Body of pancreas (tissue), 4 donors: Measurements from ENCODE around the gene NEMP2. TPM values are rescaled to one million over a fixed set of nuclear protein-coding genes. Genes with fewer than 3 reads are reported as not detected.

Experiments used
- ATAC-seq: fragments of 150-250 bp; one replicate; pipeline ENCODE4 v1.9.1; 2016
- DNase-seq, 4 donors: peaks; one replicate each; pipeline ENCODE4 v3.0.0-alpha.2; 2019
- H3K27ac ChIP-seq, 4 donors: fragments of 200-600 bp; sonication (generic); 1 replicate in 3 of 4; 2 replicates in 1 of 4; pipeline versions ENCODE4 v1.5.1 to v1.6.1; 2016 to 2019; ENCODE audit warnings: mild to moderate bottlenecking in 1 of 4, mixed read lengths in 1 of 4, moderate library complexity in 1 of 4
- H3K27me3 ChIP-seq, 2 donors: fragments of 200-600 bp; sonication (generic); one replicate each; pipeline ENCODE4 v1.6.0; 2016; ENCODE audit warnings: mild to moderate bottlenecking in 1 of 2
- H3K36me3 ChIP-seq, 2 donors: fragments of 200-600 bp; sonication (generic); replicated peaks in 1 of 2; 2 replicates each; pipeline ENCODE4 v1.5.1; 2016; ENCODE audit warnings: low read depth in 2 of 2; ENCODE audit not compliant: insufficient read depth in 1 of 2
- H3K4me1 ChIP-seq: fragments of 200-600 bp; sonication (generic); one replicate; pipeline ENCODE4 v1.6.0; 2016
- H3K4me3 ChIP-seq, 2 donors: fragments of 200-600 bp; sonication (generic); 1 replicate in 1 of 2; 2 replicates in 1 of 2; pipeline ENCODE4 v1.5.1; 2016 to 2019
- H3K9me3 ChIP-seq, 3 donors: fragments of 200-600 bp; sonication (generic); 1 replicate in 2 of 3; 2 replicates in 1 of 3; pipeline ENCODE4 v1.5.1; 2016
- POLR2A ChIP-seq, 3 donors: fragments of 450-650 bp; IDR thresholded peaks; one replicate each; pipeline ENCODE4 v1.6.1; 2016; ENCODE audit warnings: antibody characterized with exemption in 3 of 3, mild to moderate bottlenecking in 2 of 3
- WGBS, 2 donors: methylation state at CpG; one replicate each; pipeline ENCODE4 v1.1.5; 2017; 5-methylcytosine and 5-hydroxymethylcytosine counted together
- intact Hi-C: fragments of 100-400 bp; cut with DNase I; formaldehyde crosslinking; loops from one replicate; pipeline ENCODE4 v1.15.1; 2023
- total RNA-seq, 2 donors: library from RNA; depleted of rRNA; stranded (reverse); fragments of >200 nt; gene quantifications; one replicate each; pipeline ENCODE4 v1.1.0, GENCODE V29; 2016
- TF ChIP-seq, protein P1 (sequence below), 7 experiments: fragments of 450-650 bp in 4 of 7; fragments of 200-600 bp in 3 of 7; sonication (generic) in 3 of 7; IDR thresholded peaks; one replicate each; pipeline ENCODE4 v1.5.1; 2016 to 2019; ENCODE audit warnings: antibody characterized with exemption in 7 of 7

Gene NEMP2
- total RNA-seq, 2 donors from 2014 or later, result 3.0 to 3.9 TPM

- no peak for TF ChIP-seq POLR2A (IDR thresholded peaks at IDR 0.05)
- H3K9me3 ChIP-seq, result no peaks in the 10 kb centered on the region
- no peaks in the 10 kb centered on the region for H3K27me3 ChIP-seq
- H3K4me1 ChIP-seq, result peaks cover 3% of the 10 kb centered on the region
- intact Hi-C loops, result no loop called here
- no peak for DNase-seq
- no peaks in the 10 kb centered on the region for H3K36me3 ChIP-seq
- no peak overlapping the region for H3K4me3 ChIP-seq
- no peak for ATAC-seq
- 11% methylated on average over 1 of the region's 1 CpG; no CpG with 5 or more reads in 1 of the 2 donors for WGBS, 2 donors
- H3K27ac ChIP-seq, result no peak overlapping the region
Observed at GRCh38 chr2:190528521-190529001, 6.0 kb downstream of the NEMP2 start.

DNA sequence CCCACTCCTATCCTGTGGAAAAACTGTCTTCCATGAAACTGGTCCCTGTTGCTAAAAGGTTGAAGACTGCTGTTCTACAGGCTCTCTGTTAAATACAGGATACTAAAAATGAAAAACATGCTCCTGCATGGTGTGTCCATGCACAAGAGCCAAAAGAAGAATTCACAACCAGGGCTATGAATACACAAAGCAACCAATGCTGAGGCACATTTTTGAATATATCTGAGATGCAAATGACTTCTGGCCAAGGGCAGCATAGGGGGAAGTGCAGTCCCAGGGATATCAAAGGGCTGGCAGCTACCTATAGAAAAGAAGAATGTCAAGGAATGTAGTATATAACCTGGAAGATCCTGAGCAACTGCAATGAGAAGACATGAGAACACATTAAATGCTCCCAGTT lies 6.6 kb downstream of the NEMP2 start:
- intact Hi-C loops, result no loop called here

DNA sequence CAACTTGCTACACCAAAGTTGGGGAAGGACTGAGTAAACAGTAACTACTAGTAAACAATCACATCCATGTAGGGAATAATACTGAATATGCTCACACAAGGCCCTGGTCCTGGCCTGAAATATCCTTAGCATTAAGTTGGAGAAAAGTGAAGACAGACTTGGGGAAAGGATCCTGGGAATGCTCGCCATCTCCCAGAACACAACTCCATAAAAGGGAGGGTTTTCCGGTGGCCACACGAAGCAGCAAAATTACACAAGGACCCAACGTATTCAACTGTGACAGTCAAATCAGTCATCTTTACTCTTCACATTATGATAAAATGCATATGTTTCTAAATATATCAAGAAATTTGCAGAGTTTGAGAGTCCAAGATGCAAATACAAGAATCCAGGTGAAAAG lies 7.3 kb downstream of the NEMP2 start:
- Histone ChIP-seq H3K4me3 (no peak overlapping the region), H3K36me3 (no peaks in the 10 kb centered on the region), H3K4me1 (no peaks in the 10 kb centered on the region), H3K27me3 (no peaks in the 10 kb centered on the region), H3K9me3 (no peaks in the 10 kb centered on the region), H3K27ac (no peak overlapping the region)
- DNase-seq, result no peak
- 90 to 93% methylated on average over 4 of the region's 4 CpGs for WGBS, 2 donors
- intact Hi-C loops, result no loop called here
- ATAC-seq, result no peak
- TF ChIP-seq, protein P1, sequence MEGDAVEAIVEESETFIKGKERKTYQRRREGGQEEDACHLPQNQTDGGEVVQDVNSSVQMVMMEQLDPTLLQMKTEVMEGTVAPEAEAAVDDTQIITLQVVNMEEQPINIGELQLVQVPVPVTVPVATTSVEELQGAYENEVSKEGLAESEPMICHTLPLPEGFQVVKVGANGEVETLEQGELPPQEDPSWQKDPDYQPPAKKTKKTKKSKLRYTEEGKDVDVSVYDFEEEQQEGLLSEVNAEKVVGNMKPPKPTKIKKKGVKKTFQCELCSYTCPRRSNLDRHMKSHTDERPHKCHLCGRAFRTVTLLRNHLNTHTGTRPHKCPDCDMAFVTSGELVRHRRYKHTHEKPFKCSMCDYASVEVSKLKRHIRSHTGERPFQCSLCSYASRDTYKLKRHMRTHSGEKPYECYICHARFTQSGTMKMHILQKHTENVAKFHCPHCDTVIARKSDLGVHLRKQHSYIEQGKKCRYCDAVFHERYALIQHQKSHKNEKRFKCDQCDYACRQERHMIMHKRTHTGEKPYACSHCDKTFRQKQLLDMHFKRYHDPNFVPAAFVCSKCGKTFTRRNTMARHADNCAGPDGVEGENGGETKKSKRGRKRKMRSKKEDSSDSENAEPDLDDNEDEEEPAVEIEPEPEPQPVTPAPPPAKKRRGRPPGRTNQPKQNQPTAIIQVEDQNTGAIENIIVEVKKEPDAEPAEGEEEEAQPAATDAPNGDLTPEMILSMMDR (IDR thresholded peaks at IDR 0.05), result no peak
- TF ChIP-seq POLR2A (IDR thresholded peaks at IDR 0.05), result no peak

More for the DNA sequence above, 6.6 kb downstream of the NEMP2 start:
- Histone ChIP-seq H3K9me3 (no peaks in the 10 kb centered on the region), H3K4me3 (no peak overlapping the region), H3K36me3 (no peaks in the 10 kb centered on the region), H3K4me1 (no peaks in the 10 kb centered on the region), H3K27ac (no peak overlapping the region), H3K27me3 (no peaks in the 10 kb centered on the region)
- DNase-seq (no peak), ATAC-seq (no peak)
- TF ChIP-seq POLR2A (IDR thresholded peaks at IDR 0.05), result no peak
- TF ChIP-seq, protein P1 (IDR thresholded peaks at IDR 0.05), result no peak

DNA sequence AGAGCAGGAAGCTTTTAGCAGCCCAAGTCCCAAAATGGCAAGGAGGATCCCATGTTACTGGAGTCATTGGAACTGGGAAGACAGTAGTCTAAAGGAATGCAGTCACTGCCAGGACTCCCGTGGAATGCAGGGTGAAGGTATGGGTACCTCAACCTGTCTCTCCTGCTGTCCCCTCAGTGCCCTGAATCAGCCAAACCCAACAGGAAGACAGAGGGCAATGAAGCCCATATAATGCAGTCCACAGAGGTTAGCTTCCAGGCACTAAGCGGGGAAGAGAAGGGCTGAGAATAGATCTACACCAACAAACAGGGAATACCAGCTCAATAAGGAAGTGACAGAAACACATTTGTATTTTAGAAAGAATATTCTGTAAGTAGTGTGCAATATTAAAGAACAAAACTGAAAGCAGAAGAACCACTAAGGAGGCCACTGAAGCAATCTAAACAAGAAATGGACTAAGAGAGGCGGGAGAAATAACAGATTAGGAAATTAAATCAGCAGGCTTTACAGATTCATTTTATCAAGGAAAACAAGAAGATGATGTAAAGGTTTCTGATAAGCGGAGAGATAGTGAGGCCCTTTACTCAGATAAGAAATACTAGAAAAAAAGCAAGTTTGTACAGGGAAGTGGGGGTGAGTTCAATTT lies 8.3 kb downstream of the NEMP2 start:
- H3K27ac ChIP-seq, result no peak overlapping the region
- no peak for ATAC-seq
- no peak for TF ChIP-seq POLR2A (IDR thresholded peaks at IDR 0.05)
- TF ChIP-seq, protein P1 (IDR thresholded peaks at IDR 0.05), result no peak
- H3K36me3 ChIP-seq, result no peaks in the 10 kb centered on the region
- no peak for DNase-seq
- intact Hi-C loops, result no loop called here
- H3K4me1 ChIP-seq, result no peaks in the 10 kb centered on the region
- 74 to 90% methylated on average over 4 of the region's 4 CpGs for WGBS, 2 donors
- H3K9me3 ChIP-seq, result no peaks in the 10 kb centered on the region
- no peak overlapping the region for H3K4me3 ChIP-seq
- H3K27me3 ChIP-seq, result no peaks in the 10 kb centered on the region

GRCh38 chr2:190524928-190525327 lies 9.6 kb downstream of the NEMP2 start:
- ATAC-seq (no peak), DNase-seq (no peak)
- no peak overlapping the region for H3K4me3 ChIP-seq
- no peak overlapping the region for H3K27ac ChIP-seq
- H3K4me1 ChIP-seq, result no peaks in the 10 kb centered on the region
- intact Hi-C loops, result no loop called here
- H3K27me3 ChIP-seq, result no peaks in the 10 kb centered on the region
- no peaks in the 10 kb centered on the region for H3K36me3 ChIP-seq
- H3K9me3 ChIP-seq, result no peaks in the 10 kb centered on the region
- no peak for TF ChIP-seq POLR2A (IDR thresholded peaks at IDR 0.05)
- TF ChIP-seq, protein P1 (IDR thresholded peaks at IDR 0.05), result no peak
